Measurements from ENCODE around the gene SLC35A4.
"Not testable (repeated sequence)": the region's sequence is repeated elsewhere in the genome, so short reads cannot be mapped to it uniquely, and the experiment has no call there.

SLC35A4 gene

GRCh38 chr5:140558542-140558941 is 6.1 kb upstream of the SLC35A4 start:
- DNase-seq = no peak

- no peak for DNase-seq
Observed at GRCh38 chr5:140560227-140560626, 4.4 kb upstream of the SLC35A4 start.

- no peak for DNase-seq
Observed at GRCh38 chr5:140561753-140562523, 2.7 kb upstream of the SLC35A4 start.

- no peak for DNase-seq
Observed at GRCh38 chr5:140563596-140563995, 1.0 kb upstream of the SLC35A4 start.

GRCh38 chr5:140565024-140565779 is 574 bp downstream of the SLC35A4 start:
- DNase-seq = no peak

GRCh38 chr5:140565780-140566095 is 1.1 kb downstream of the SLC35A4 start:
- DNase-seq = no peak

- no peak for DNase-seq
Observed at GRCh38 chr5:140566665-140567064, 2.0 kb downstream of the SLC35A4 start.

- no peak for DNase-seq
Observed at GRCh38 chr5:140567136-140567818, 2.6 kb downstream of the SLC35A4 start.

GRCh38 chr5:140567871-140568270 is 3.2 kb downstream of the SLC35A4 start:
- no peak for DNase-seq

GRCh38 chr5:140568443-140569063 is 3.9 kb downstream of the SLC35A4 start:
- no peak for DNase-seq

- no peak for DNase-seq
Observed at GRCh38 chr5:140569197-140569596, 4.6 kb downstream of the SLC35A4 start.

- no peak for DNase-seq
Observed at GRCh38 chr5:140570058-140570457, 5.4 kb downstream of the SLC35A4 start.

- no peak for DNase-seq
Observed at GRCh38 chr5:140570488-140570887, 5.9 kb downstream of the SLC35A4 start.

- DNase-seq = no peak
Observed at GRCh38 chr5:140571105-140571504, 6.5 kb downstream of the SLC35A4 start.

GRCh38 chr5:140573683-140574082 is 9.1 kb downstream of the SLC35A4 start:
- DNase-seq = no peak

GRCh38 chr5:140574165-140574564 is 9.5 kb downstream of the SLC35A4 start:
- DNase-seq = no peak

- DNase-seq = no peak
Observed at GRCh38 chr5:140575309-140575708, 10.7 kb downstream of the SLC35A4 start.

GRCh38 chr5:140576776-140577201 is 12.2 kb downstream of the SLC35A4 start:
- no peak for DNase-seq

GRCh38 chr5:140579188-140579747 is 14.6 kb downstream of the SLC35A4 start:
- not testable (repeated sequence) for DNase-seq

GRCh38 chr5:140587495-140587894 is 22.9 kb downstream of the SLC35A4 start:
- no peak for DNase-seq

- no peak for DNase-seq
Observed at GRCh38 chr5:140588311-140589070, 23.9 kb downstream of the SLC35A4 start.

GRCh38 chr5:140590861-140591260 is 26.2 kb downstream of the SLC35A4 start:
- DNase-seq = no peak

All from DMS79 treated with DMSO at 0.1 percent for 48 hours (cell line).